Stimulated activated CD4-positive, alpha-beta T cell treated with anti-CD3 and anti-CD28 coated beads, Interleukin-1b, Interleukin-23, amount 100 ng/mL, for 4 hours (primary cell): ENCODE data around the gene PSMD4.
"Not testable (repeated sequence)": the region's sequence is repeated elsewhere in the genome, so short reads cannot be mapped to it uniquely, and the experiment has no call there.

Source experiments
- DNase-seq, 2 donors: peaks; one replicate each; pipeline ENCODE4 v3.0.0-alpha.2; 2020; ENCODE audit warnings: low read depth in 2 of 2

The PSMD4 gene

DNA sequence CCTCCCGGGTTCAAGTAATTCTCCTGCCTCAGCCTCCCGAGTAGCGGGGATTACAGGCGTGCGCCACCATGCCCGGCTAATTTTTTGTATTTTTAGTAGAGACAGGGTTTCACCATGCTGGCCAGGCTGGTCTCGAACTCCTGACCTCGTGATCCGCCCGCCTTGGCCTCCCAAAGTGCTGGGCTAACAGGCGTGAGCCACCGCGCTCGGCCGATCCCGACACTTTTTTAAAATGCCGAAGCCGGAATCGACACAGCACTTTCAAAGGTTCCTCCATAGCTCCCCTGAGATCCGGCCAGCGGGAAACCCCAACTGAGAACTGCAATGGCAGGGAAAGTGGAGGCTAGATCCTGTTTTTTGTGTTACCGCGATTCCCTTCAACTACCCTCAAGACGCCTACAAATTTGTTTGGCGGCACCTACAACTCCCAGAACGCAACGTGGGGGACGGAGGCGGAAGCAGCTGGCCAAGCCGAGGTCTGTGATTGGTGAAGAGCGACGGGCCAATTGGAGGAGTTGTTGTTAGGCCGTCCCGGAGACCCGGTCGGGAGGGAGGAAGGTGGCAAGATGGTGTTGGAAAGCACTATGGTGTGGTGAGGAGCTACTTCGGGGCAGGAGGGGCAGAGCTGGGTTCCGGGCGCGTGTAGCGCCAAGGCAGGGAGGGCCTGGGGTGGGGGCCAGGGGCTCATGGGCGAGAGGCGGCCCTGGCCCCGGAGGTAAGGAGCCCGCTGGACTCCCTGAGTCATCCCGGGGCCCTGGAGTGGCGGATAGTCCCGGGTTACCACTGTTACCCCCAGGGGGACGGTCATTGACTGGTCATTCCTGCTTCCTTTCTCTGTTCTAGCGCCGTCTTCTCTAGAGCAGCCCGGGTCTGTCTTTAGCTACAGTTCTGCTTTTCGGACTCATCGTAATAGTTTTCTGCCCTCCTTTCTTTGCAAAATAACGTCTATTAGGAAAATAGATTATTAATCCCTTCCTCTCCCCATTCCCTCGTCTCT lies at the start of gene PSMD4:
TSS of gene PSMD4 (plus strand) at position 518 of the 997 bp plus-strand sequence. CDS start at position 567, 49 bp downstream.
- peak; percentile 84 to 88 for DNase-seq

DNA sequence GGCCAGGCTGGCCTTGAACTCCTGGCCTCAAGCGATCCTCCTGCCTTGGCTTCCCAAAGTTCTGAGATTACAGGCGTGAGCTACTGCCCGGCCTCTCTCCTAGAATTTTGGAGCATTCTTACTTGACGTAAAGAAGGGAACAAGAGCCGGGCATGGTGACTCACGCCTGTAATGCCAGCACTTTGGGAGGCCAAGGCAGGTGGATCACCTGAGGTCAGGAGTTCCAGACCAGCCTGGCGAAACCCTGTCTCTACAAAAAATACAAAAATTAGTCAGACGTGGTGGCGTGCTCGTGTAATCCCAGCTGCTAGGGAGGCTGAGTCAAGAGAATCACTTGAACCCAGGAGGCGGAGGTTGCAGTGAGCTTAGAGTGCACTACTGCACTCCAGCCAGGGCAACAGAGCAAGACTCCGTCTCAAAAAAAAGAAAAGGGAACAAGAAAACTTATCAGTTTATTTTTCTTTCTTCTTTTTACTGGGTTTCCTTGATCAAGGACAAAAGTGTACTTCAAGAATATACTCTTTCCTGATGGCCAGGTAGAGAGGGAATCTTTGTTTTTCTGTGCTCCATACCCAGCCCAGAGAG lies 49.1 kb upstream of the PSMD4 start:
- not testable (repeated sequence) for DNase-seq

DNA sequence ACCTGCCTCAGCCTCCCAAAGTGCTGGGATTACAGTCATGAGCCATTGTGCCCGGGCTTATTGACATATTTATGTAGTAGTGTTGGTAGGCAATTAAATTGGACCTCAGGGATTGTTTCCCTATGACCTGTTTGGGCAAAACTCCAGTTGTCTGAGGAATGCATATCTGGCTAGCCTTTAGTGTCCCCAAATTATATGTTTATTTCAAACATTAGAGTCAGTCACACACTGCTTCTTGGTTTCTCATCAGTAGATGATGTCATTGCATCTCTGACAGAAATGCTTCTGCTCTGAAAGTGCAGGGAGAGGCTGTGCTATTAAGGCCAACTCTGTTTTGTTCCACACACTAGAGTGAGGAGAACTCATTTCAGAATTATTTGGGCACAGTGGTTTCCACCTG lies 43.7 kb upstream of the PSMD4 start:
- DNase-seq, result no peak

DNA sequence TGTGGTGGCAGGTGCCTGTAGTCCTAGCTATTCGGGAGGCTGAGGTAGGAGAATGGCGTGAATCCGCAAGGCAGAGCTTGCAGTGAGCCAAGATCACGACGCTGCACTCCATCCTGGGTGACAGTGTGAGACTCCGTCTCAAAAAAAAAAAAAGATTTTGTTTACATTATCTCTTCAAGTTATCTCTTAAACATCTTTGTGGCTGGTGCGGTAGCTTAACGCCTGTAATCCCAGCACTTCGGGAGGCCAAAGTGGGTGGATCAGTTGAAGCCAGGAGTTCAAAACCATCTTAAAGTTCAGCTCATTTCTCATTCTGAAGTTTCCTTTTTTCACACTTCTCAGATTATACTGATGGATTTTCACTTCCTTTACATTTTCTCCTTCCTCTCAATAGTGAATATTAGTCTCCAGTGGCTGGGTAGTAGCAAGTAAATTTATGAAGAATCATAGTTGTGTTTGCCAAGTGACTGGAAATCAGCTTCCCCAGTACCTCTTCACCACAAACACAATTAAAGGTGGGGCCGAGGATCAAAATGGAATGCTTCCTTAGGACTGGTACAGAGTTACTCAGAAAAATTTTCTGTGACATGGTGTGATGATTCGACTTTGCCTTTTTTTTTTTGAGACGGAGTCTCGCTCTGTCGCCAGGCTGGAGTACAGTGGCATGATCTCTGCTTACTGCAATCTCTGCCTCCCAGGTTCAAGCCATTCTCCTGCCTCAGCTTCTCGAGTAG lies 42.4 kb upstream of the PSMD4 start:
- DNase-seq, result no peak

DNA sequence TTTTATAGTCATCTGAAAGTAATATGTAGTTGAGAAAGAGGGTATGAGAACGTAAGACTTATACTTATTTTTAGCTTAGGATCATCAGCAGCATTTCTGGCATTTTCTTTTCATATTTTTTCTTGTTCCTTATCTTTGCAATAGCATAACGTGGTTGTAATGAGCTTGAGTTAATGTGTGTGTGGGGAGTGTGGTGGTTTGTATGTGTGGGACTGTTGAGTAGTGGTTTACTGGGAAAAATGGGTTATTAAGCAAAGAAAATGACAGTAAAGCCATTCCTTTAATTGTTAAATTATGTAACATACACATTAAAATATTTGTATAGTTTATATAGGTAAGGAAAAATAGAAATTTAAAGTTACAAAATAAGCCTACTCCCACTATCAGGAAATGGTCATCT lies 41.0 kb upstream of the PSMD4 start:
- DNase-seq, result no peak

DNA sequence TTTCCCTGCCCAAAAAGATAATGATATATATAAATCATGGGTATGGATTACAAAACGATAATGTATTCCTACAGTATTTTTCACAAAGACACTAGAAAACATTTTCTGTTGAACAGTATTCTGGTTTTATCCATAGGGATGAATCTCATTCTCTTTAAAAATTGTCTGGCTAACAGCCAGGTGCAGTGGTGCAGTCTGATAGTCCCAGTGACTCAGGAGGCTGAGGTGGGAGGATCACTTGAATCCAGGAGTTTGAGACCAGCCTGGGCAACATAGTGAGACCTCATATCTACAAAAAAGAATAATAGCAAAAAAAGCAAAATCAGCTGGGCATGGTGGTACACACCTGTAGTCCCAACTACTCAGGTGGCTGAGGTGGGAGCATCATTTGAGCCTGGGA lies 32.9 kb upstream of the PSMD4 start:
- no peak for DNase-seq

DNA sequence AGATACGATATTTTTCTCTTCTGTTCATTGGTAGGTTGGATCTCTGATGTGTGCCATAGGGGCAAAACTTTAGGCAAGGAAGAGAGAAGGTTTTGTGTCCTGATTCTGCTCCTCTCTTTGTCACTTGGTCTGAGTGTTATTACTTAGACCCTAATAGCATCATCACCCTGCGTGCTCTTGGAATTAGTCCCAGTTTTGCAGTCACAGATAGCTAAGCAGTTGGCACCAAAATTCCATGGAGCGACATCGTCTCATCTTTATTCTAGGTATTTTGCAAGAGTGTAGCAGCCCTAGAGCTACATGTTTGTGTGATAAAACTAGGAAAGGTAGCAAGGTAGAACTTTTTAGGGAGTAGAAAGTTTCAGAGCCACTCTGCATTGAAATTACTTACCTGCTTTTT lies 32.4 kb upstream of the PSMD4 start:
- no peak for DNase-seq

DNA sequence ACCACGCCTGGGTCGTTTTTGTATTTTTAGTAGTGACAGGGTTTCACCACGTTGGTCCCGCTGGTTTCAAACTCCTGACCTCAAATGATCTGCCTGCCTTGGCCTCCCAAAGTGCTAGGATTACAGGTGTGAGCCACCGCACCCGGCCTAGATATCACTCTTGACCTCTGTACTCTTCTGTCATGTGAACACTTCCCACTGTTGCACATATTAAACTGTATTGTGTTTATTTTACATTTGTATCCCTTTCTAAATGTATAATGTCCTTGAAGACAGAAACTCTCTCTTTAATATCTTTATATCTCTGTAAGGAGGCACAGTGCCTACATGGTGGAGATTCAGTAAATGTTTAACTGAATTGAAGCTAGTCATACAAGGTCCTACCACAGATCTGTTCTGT lies 19.3 kb upstream of the PSMD4 start:
- DNase-seq, result no peak

DNA sequence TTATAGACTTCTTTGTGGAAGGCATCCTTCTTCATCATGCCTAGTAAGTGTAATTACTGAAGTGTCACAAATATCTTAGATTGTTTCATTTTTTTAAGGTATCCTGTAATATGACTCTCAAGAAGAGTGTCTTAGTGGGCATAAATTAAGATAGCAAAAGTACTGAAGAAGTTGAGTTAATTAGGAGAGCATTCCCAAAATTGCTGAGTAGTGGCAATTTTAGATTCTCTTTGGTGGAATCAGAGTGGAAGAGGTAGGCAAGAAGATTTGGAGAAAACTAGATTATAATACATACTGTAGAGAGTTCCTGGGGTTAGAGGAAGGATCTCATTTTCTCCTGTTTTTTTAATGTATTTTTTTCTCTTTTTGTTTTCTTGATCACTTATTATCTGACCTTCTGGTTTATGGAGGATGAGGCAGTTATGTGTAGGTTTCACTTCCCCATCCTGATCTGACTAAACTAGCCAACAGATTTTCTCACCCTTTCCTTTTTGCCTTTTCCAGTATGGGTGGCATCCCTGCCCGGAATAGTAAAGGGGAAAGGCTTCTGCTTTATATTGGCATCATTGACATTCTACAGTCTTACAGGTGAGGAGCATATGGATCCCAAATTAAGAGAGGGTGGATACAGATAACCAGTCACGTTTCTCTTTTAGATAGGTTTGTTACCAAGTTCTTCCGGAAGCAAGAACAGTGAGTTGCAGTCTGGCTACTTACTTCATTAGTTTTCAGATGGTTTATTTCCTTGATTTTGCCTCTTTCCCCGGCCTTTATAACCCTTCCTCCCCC lies 16.7 kb upstream of the PSMD4 start:
- DNase-seq, result no peak

DNA sequence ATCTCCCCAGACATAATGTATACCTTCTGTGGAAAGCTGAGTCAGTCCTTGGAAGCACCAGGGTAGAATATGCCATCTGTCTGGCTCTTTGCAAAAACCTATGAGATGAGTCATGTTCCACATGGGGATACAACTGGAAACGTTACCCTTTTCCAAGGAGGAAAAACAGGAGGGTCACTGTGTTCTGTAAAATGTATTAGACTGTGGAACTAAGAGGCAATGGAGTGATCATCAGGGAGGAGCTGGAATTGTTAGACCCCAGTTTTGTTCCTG lies 16.1 kb upstream of the PSMD4 start:
- DNase-seq, result no peak

DNA sequence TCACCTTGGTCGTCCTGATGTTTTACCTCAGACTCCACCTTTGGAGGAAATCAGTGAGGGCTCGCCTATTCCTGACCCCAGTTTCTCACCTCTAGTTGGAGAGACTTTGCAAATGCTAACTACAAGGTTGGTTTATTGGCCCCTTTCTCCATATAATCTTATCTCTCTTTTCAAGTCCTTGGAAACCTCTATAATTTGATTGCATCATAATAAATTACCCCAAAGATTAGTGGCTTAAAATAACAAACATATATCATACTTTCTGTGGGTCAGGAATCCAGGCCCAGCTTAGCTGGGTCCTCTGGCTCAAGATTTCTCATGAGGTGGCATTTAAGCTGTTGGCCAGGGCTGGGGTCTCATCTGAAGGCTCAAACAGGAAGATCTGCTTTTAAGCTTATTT lies 12.1 kb upstream of the PSMD4 start:
- DNase-seq, result no peak

DNA sequence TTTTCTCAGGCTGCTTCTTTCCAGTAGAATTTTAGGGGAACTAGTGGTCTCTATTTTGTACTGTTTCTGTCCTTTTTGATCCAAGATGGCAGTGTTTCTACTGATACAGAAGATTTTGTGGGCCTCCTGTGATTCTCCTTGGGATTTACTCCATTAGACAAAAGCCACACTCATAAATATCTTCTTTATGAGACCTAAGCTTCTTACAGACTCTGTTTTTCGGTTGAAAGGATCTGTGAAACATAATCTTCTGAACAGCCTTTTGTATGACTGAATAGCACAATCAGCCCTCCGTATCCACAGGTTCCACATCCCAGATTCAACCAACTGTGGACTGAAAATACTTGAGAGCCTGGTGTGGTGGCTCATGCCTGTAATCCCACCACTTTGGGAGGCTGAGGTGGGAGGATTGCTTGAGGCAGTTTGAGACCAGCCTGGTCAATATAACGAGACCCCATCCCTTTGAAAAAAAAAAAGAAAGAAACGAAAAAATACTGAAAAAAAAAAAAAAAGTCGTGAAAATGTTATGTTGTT lies 10.8 kb upstream of the PSMD4 start:
- no peak for DNase-seq

DNA sequence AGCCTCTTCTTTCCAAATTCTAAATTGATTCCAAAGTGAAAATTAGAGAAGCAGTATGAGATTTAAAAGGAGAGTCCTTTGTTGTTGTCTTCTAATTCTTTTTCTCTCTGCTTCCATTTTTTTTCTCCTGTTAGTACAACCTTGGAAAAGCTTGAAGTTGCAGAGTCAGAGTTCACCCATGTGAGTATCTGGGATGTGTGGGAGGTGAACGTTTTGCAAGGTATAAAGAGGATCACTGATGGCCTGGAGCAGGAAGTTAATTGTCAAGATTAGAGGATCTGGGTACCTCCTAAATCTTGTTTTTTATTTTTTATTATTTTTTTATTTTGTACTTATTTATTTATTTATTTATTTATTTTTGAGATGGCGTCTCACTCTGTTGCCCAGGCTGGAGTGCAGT lies 7.7 kb upstream of the PSMD4 start:
- DNase-seq, result no peak

DNA sequence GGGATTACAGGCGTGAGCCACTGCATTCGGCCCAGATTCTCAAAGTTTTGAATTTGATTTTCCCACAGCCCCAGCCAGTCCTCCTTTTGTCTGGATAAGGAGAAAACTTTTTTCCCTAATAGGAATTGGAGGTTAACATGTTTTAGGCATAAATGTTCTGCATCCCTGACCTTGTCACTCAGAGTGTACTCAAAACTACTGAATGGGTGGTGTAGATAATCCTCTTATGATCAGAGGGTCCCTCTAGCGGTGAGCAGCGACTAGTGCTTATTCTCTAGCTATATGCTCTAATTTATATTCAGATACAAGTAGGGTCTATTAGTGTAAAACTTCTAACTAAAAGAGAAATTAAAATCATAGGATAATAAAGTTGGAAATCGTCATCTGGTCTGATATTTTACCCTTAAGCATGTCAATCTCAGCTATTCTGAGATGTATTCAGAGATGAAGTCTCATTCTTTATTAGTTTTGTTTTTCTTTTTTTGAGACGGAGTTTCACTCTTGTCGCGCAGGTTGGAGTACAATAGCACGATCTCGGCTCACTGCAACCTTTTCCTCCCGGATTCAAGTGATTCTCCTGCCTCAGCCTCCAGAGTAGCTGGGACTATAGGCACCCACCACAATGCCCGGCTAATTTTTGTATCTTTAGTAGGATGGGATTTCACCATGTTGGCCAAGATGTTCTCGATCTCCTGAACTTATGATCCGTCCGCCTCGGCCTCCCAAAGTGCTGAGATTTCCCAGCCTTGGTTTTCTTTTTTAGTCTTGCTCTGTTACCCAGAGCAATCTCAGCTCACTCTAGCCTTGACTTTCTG lies 2.7 kb upstream of the PSMD4 start:
- peak; percentile 28 to 50 for DNase-seq

DNA sequence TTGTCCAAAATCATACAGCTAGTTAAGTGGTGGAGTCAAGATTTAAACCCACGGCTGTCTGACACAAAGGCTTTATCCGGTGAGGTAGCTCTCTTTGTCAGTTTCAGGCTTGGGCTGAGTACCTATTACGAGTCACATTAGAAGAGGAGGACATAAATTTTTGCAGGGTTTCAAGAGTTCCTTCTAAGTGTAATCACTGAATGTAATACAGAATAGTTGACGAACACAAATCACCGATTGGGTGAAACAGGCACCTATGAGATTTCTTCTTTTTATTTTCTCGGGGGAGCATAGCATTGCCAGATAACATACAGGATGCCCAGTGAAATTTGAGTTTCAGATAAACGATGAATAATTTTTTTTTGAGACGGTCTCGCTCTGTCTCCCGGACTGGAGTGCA lies 847 bp downstream of the PSMD4 start:
- DNase-seq, result no peak

DNA sequence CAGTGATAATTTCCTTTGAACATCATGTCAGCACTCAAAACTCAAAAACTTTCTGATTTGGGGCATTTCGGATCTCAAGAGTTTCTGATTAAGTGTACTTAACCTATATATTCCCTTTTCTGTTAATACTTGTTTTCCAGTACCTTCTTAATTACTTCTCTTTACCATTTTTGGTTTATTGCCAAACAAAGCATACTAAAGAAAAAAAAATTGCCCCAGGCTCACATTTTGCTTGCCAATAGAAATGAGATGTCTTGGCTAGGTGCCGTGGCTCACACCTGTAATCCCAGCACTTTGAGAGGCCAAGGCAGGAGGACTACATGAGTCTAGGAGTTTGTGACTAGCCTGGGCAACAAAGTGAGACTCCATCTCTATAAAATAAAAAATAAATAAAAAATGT lies 4.8 kb downstream of the PSMD4 start:
- no peak for DNase-seq

DNA sequence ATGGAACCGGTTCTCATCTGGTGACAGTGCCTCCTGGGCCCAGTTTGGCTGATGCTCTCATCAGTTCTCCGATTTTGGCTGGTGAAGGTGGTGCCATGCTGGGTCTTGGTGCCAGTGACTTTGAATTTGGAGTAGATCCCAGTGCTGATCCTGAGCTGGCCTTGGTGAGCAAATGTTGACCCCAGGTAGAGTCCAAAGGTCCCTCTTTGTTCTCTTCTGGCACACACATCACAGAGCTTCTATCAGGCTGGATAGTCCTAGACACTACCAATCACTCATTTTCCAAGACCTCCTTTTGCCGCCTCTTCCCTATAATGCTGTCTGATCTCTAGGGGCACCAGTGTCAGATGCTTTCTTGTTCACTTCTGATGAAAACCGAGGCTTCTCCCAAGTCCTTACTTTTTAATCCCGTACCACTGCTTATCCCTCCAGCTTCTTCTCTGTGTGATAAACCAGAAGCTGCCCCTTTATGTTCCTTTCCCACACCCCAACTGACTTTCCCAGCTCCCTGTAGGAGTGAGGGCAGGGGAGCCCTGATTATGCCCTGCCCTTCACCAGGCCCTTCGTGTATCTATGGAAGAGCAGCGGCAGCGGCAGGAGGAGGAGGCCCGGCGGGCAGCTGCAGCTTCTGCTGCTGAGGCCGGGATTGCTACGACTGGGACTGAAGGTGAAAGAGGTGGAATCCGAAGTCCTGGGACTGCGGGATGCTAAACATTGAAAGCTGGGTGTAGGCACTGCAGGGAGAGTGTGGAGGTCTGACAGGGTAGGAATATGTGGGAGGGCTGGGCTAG lies 11.1 kb downstream of the PSMD4 start:
- no peak for DNase-seq

DNA sequence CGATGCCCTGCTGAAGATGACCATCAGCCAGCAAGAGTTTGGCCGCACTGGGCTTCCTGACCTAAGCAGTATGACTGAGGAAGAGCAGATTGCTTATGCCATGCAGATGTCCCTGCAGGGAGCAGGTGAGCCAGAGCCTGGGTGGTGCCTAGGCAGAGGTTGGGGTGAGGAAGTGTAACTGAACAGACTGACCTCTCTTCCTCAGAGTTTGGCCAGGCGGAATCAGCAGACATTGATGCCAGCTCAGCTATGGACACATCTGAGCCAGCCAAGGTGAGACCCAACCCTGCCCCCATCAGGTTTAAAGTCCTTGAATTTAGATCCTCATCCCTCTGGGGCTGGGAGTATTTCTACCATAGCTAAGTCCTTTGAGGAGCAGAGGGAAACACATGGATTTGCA lies 11.8 kb downstream of the PSMD4 start:
- no peak for DNase-seq

DNA sequence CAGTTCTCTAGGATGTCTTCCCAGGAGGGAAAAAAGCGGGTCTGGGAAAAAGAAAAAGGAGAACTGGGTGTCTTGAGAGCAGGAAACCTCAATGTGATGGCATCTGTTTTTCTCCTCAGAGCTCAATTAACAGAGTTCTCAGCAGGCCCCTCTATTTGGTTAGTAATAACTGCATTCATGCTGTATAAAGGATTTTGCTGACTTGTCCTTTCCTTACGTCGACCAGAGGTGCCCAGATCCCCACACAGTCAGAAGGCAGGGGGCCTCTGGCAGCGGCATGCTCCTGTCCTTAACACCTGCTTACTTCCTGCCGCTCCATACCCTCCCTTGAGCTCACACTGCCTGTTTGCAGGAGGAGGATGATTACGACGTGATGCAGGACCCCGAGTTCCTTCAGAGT lies 12.3 kb downstream of the PSMD4 start:
- no peak for DNase-seq

DNA sequence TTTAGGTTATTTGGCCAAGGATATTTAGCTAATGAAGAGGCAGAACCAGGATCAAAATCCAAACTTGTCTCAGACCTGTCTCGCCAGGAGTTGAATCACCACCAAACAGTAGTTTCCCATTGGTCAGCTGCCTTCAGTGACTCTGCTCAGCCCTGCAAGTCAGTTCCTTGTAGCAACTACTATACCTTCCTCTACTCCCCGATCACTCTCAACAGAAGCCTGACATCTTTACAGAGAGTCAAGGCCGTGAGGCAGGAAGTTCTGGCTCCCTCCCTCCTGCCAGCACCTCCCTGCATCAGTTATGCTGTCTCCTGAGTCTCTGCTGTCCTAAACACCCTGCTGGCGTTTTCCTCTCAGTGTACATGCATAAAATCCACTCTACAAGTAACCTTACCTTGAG lies 13.2 kb downstream of the PSMD4 start:
- DNase-seq, result no peak
